Stomach smooth muscle (tissue), 2 donors: ENCODE measurements around the gene LHFPL2.
"Not testable (repeated sequence)": the region's sequence is repeated elsewhere in the genome, so short reads cannot be mapped to it uniquely, and the experiment has no call there.

ENCODE experiments used
- H3K27ac ChIP-seq: one replicate; pipeline ENCODE4 v1.7.0; 2013; ENCODE audit warnings: mild to moderate bottlenecking, low read length, inconsistent platforms
- H3K27me3 ChIP-seq, 2 donors: one replicate each; pipeline ENCODE4 v1.7.0; 2013; ENCODE audit warnings: low read length in 2 of 2; ENCODE audit not compliant: insufficient read depth in 2 of 2, control insufficient read depth in 1 of 2
- H3K36me3 ChIP-seq, 2 donors: one replicate each; pipeline ENCODE4 v1.7.0; 2013; ENCODE audit warnings: low read length in 2 of 2; ENCODE audit not compliant: control insufficient read depth in 2 of 2, insufficient read depth in 2 of 2
- H3K4me1 ChIP-seq: one replicate; pipeline ENCODE4 v1.7.0; 2013; ENCODE audit warnings: low read length; ENCODE audit not compliant: control insufficient read depth, insufficient read depth
- H3K4me3 ChIP-seq, 2 donors: one replicate each; pipeline ENCODE4 v1.7.0; 2013; ENCODE audit warnings: low read length in 2 of 2
- H3K9ac ChIP-seq, 2 donors: one replicate each; pipeline ENCODE4 v1.7.0; 2013; ENCODE audit warnings: low read length in 2 of 2, mild to moderate bottlenecking in 1 of 2
- H3K9me3 ChIP-seq, 2 donors: one replicate each; pipeline ENCODE4 v1.7.0; 2013; ENCODE audit warnings: low read length in 2 of 2; ENCODE audit not compliant: control insufficient read depth in 2 of 2
- donor health status: healthy.
- donor health status: Pancreatic carcinoma.

Gene LHFPL2

GRCh38 chr5:78677777-78678668 lies 29.5 kb upstream of the LHFPL2 start:
- no peaks in the 10 kb centered on the region for H3K36me3 ChIP-seq
- H3K27me3 ChIP-seq: no peaks in the 10 kb centered on the region
- H3K4me1 ChIP-seq: no peaks in the 10 kb centered on the region
- H3K9me3 ChIP-seq: no peaks in the 10 kb centered on the region
- H3K27ac ChIP-seq: no peak overlapping the region
- H3K4me3 ChIP-seq: no peak overlapping the region
- H3K9ac ChIP-seq: no peak overlapping the region

GRCh38 chr5:78675956-78676730 lies 27.6 kb upstream of the LHFPL2 start:
- H3K9ac ChIP-seq: no peak overlapping the region
- H3K4me1 ChIP-seq: no peaks in the 10 kb centered on the region

GRCh38 chr5:78673827-78674226 lies 25.3 kb upstream of the LHFPL2 start:
- not testable (repeated sequence) for H3K4me1 ChIP-seq, H3K27me3 ChIP-seq, H3K27ac ChIP-seq, H3K4me3 ChIP-seq, H3K9ac ChIP-seq, H3K36me3 ChIP-seq, H3K9me3 ChIP-seq

More at GRCh38 chr5:78675956-78676730, 27.6 kb upstream of the LHFPL2 start:
- H3K27ac ChIP-seq: no peak overlapping the region
- H3K4me3 ChIP-seq: no peak overlapping the region
- H3K27me3 ChIP-seq: no peaks in the 10 kb centered on the region
- no peaks in the 10 kb centered on the region for H3K9me3 ChIP-seq
- H3K36me3 ChIP-seq: no peaks in the 10 kb centered on the region

- no peaks in the 10 kb centered on the region for H3K36me3 ChIP-seq
- no peak overlapping the region for H3K9ac ChIP-seq
- no peaks in the 10 kb centered on the region for H3K27me3 ChIP-seq
- H3K4me1 ChIP-seq: no peaks in the 10 kb centered on the region
- H3K27ac ChIP-seq: no peak overlapping the region
- no peak overlapping the region for H3K4me3 ChIP-seq
- no peaks in the 10 kb centered on the region for H3K9me3 ChIP-seq
Observed at GRCh38 chr5:78672154-78672553, 23.6 kb upstream of the LHFPL2 start.

- no peak overlapping the region for H3K27ac ChIP-seq
- H3K4me1 ChIP-seq: peaks cover under 1% of the 10 kb centered on the region
- no peak overlapping the region for H3K4me3 ChIP-seq
- no peak overlapping the region for H3K9ac ChIP-seq
- no peaks in the 10 kb centered on the region for H3K27me3 ChIP-seq
- H3K9me3 ChIP-seq: no peaks in the 10 kb centered on the region
- H3K36me3 ChIP-seq: no peaks in the 10 kb centered on the region
Observed at GRCh38 chr5:78671609-78672008, 23.0 kb upstream of the LHFPL2 start.

GRCh38 chr5:78670701-78671269 lies 22.2 kb upstream of the LHFPL2 start:
- H3K4me1 ChIP-seq: peaks cover 2% of the 10 kb centered on the region
- no peak overlapping the region for H3K4me3 ChIP-seq
- H3K27ac ChIP-seq: no peak overlapping the region
- no peak overlapping the region for H3K9ac ChIP-seq
- H3K27me3 ChIP-seq: no peaks in the 10 kb centered on the region
- no peaks in the 10 kb centered on the region for H3K9me3 ChIP-seq
- no peaks in the 10 kb centered on the region for H3K36me3 ChIP-seq

GRCh38 chr5:78669331-78669730 lies 20.8 kb upstream of the LHFPL2 start:
- Histone ChIP-seq H3K4me1 (peaks cover 2% of the 10 kb centered on the region), H3K9me3 (no peaks in the 10 kb centered on the region), H3K27ac (no peak overlapping the region), H3K36me3 (no peaks in the 10 kb centered on the region), H3K9ac (no peak overlapping the region), H3K4me3 (no peak overlapping the region), H3K27me3 (no peaks in the 10 kb centered on the region)

- Histone ChIP-seq H3K9ac (no peak overlapping the region), H3K36me3 (no peaks in the 10 kb centered on the region), H3K27me3 (no peaks in the 10 kb centered on the region), H3K4me1 (peaks cover 2% of the 10 kb centered on the region), H3K4me3 (no peak overlapping the region), H3K27ac (no peak overlapping the region), H3K9me3 (no peaks in the 10 kb centered on the region)
Observed at GRCh38 chr5:78667461-78668103, 19.0 kb upstream of the LHFPL2 start.

GRCh38 chr5:78666975-78667374 lies 18.4 kb upstream of the LHFPL2 start:
- not testable (repeated sequence) for H3K4me1 ChIP-seq, H3K27ac ChIP-seq, H3K4me3 ChIP-seq, H3K36me3 ChIP-seq, H3K9ac ChIP-seq, H3K9me3 ChIP-seq, H3K27me3 ChIP-seq

- Histone ChIP-seq H3K27me3 (no peaks in the 10 kb centered on the region), H3K36me3 (no peaks in the 10 kb centered on the region), H3K4me1 (peaks cover 2% of the 10 kb centered on the region), H3K4me3 (no peak overlapping the region), H3K9ac (no peak overlapping the region), H3K27ac (no peak overlapping the region), H3K9me3 (no peaks in the 10 kb centered on the region)
Observed at GRCh38 chr5:78666041-78666444, 17.5 kb upstream of the LHFPL2 start.
